Right lung (tissue), 5 donors: Measurements from ENCODE around the gene SBF1. TPM values are rescaled to one million over a fixed set of nuclear protein-coding genes. Genes with fewer than 3 reads are reported as not detected.

Source experiments
- DNase-seq, 2 donors: peaks; one replicate each; pipeline ENCODE4 v3.0.0-alpha.2; 2013
- polyA plus RNA-seq, 5 donors: library from polyadenylated mRNA; unstranded; fragments of 120-200 nt; gene quantifications; one replicate each; pipeline versions ENCODE4 v1.2.1 to v1.2.3, GENCODE V29; 2013; ENCODE audit warnings: inconsistent platforms in 1 of 5, low replicate concordance in 1 of 5; ENCODE audit not compliant: insufficient read length in 5 of 5, insufficient read depth in 1 of 5

Gene SBF1
- polyA plus RNA-seq, 5 donors = 22.9 to 48.0 (median 37.1) TPM

DNA sequence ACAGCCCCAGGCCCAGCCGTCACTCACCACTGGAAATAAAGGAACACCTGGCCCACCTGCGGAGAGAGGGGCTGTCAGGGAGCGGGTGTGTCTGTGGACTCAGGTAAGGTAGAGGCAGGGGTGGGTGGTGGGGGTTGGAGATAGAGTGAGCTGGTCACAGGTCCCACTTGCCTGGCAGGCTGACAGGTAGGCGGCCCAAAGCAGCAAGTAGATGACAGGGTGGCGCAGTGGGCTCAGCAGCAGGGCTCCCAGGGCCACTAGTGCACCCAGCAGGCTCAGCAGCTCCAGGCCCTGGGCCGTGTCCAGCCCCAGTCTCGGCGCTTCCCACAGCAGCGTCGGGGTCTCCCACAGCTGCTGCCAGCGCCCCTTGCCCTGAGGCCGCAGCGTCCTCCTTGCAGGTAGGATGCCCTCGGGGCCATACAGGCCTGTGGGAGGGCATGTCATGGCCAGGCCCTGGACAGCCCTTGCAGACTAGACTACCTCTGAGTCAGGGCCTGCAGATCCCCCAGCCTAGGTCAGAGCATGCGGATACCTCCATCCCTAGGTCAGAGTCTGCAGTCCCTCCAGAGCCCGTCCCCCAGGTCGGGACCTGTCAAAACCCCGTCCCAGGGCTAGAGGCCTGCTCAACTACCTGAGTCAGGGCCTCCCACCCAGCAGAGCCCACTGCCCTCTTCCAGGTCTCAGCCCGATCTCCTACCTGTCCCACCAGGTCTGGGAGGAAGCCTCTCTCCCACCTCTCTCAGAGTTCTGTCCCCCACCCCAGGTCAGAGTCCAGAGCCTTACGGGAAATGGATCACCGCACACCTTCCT, 32.0 kb upstream of the SBF1 start:
- no peak for DNase-seq

DNA sequence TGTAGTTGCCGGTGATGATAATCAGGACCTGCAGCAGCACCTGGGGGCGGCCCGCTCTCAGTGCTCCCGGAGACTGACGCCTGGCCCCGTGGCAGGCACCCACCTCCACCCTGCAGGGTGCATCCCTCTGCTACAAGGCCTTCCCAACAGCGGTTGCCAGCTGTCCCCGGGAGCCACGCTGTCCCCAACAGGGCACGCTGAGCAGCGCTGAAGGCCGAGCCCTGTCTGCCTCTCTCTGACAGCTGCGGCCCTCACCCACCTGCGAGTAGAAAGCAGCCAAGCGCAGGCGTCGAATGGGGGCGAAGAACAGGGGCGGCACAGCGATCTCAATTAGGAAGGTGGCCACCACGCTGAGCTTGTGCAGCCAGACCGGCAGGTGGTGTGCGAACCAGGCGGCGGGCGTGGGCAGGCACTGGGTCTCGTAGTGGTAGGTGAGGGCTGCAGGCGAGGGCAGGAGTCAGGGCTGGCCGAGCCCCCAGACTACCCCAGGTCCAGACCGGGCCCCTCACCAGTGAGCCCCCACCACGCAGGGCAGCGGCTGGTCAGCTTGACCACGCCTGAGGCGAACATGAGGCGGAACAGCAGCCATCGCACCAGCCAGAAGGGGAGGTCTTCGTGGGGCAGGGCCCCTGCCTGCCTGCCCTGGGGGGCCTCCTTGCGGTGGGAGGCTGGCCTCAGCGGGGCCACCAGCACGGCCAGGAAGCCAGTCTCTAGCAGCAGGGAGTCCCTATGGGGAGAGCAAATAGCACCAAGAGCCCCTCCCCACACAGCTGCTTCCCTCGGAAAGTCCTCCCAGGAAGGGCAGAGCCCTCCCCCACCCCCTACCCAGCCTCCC, 31.2 kb upstream of the SBF1 start:
- no peak for DNase-seq

DNA sequence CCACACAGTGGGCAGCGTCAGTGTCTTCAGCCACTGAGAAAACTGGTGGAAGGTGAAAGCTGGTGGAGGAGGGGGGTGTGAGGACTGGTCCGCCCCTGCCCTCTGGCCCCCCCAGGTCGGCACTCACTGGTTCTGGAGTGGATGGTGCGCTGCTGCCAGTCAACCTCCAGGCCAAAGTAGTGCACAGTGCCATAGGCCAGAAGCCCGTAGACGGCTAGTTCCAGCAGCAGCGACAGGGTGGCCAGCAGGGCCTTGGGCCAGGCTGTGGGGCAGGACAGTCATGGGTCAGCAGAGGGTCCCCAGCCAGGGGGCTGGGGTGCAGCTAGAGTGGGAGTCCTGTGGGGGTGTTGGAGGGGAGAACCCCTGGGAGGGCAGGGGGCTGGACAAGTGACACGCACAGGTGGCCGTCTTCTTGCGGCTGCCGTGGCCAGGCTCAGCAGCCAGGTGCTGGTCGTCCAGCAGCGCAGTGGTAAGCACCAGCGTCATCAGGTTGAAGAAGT, 30.5 kb upstream of the SBF1 start:
- no peak for DNase-seq

DNA sequence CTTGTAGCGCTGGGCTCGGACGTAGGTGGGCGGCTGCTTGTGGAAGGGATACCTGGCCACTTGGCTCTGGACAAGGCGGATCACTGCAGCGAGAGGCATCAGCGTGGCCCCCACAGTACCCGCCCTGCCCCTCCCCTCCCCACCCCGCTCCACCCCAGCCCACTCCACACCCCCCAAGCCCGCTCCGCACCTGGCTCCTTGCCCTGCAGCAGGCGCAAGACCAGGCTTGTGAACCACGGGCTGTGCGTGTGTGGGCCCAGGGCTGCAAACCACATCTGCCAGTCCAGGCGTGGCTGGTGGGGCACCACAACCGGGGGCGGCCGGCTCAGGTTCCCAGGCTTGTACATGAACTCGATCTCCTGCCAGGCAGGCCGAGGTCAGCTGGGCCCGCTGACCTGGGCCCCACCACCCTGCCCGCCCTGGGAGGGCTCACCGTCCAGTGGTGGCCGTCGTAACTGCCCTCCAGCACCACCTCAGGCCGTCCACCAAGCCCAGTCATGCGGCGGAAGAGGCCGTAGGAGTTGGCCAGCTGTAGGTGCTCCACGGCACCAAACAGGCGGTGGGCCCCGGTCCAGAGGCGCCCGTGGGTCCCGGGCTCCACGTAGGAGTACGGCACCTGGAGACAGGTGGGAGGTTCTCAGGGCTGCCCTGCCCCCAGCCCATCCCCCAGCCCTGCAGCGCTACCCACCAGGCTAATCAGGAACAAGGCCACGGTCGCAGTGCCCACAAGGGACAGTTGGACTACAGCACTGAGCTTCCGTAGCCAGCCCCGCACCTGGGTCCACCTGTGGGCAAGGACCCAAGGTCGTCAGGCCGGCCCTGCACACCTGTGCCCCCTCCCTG, 29.8 kb upstream of the SBF1 start:
- DNase-seq = no peak

DNA sequence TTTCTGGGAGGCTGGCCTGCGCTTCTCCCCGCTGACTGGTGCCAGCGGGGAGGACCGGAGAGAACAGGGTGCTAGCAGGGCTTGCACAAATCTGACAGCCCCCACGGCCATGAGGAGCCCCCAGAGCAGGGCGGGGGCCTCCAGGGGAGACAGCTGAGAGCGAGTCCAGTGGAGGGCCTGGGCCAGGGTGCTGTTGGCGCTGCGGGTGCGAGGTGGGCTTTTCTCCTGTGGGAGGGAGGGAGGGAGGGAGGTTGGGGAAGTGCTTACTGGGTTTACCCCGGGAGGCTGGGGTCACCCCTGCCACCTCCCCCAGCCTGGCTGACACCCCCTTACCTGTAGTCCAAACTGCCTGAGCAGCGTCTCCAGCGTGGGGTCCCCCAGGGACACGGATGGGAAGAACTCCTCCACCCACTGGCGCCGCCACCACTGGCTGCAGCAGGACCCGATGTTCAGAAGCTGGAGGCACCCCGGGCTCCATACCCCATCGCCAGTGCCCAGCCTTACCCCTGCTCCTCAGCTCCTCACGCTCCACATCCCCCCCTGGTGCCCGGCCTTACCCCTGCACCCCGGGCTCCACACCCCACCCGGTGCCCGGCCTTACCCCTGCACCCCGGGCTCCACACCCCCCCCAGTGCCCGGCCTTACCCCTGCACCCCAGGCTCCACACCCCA, 28.8 kb upstream of the SBF1 start:
- DNase-seq = no peak

DNA sequence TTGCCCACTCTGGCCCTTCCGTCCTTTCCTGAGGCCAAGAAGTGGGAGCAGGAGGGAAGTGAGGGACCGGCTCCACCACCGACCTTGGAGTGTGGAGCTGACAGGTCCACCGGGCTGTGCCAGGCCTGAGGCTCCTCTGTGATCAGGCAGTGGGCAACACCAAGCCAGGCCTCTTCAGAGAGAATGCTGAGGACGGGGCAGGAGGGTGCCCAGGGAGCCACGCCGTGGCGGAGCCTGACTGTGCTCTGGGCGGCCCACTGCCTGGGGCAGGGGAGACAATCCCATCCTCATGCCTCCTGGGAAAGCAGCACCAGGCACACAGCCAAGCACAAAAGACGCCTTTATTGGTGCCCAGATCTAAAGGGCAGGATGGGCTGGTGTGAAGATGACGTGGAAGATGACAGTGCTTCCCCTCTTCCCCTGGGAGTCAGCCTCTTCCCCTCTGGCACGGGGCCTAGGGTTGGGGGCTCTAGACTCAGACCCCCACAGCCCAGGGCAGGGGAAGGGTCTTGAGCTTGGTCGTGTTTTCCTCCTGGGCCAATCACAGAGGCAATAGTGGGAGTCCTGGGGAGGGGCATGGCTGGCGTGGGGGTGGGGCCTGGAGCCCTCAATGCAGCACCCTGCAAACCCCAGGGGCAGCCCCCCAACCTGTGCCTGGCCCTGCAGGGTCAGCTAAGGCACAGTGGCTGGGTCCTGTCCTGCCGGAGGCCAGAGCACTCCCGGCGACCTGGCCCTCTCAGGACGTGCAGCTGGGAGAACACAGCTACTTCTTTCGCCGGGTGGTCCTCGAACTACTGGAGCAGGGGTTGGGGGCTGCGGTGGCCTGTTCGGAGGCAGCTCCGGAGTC, 28.0 kb upstream of the SBF1 start:
- DNase-seq = no peak

DNA sequence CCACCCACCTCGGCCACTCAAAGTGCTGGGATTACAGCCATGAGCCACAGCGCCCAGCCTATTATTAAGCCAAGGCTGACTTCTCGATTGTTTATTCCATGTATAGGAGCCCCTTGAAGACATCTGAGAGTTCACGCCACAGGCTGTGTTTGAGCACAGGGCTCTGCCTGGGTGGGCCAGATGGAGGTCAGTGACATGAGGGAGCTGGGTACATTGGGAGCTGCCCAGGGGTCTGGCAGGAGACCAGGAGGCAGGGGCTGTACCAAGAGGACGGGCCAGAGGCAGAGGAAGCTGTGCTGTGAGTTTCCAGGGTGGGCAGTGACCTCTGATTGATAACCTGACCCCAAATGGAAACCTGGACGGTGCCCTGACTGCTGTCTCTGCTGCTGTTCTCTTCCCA, 27.3 kb upstream of the SBF1 start:
- DNase-seq = no peak

DNA sequence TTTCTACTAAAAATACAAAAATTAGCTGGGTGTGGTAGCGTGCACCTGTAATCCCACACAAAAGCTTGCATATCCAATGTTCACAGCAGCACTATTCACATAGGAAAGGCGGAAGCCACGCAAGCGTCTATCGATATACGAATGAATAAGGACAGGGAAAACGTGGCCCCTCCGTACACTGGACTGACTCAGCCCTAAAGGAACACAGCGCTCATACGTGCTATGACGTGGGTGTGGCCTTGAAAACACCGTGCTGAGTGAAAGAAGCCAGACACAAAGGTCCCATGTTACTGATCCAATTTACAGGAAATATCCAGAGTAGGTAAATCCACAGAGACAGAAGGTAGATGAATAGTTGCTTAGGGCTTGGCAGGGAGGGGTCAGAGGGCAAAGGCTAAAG, 25.6 kb upstream of the SBF1 start:
- DNase-seq = no peak

DNA sequence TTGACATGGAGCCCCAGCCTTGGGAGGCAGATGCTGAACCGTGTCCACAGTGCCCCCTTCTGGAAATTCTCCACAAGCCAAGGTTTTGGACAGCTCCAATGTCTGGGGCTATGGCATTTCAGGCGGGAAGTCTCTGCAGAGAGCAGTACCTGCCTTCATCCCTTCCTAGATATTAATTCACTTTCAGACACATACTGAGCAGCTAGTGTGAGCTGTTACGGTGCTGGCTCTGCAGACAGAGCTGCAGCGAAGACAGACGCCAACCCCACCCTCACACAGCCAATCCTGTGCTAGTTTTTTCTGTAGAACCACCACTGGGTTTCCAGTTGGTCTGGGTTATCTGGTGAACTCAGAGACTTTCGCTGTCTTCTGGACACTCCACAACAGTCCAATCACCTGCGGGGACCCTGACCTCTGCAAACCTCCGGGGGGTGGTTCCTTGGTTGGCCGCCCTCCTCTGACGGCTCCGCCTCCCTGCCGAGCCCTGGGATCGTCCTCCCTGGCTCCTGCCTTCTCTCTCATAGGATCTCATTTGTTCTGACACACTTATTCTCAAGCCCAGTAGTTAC, 23.6 kb upstream of the SBF1 start:
- no peak for DNase-seq

DNA sequence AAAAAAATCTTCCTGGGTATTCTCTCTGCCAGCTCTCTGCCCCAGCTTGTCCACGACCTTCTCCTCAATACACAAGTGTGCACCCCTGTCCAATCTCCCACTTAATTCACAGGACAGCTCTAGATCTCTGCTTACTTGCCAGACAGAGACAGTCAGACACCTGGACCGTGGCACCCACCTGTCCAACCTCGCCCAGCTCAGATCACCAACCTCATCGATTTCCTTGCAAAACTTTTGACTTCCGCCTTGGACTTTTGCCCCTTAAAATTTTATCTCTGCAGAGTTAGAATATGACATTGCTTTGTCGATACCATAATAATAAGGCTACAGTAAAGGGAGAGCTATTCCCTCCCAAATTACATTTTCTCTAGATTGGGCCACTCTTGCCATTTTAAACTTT, 22.3 kb upstream of the SBF1 start:
- DNase-seq = no peak

DNA sequence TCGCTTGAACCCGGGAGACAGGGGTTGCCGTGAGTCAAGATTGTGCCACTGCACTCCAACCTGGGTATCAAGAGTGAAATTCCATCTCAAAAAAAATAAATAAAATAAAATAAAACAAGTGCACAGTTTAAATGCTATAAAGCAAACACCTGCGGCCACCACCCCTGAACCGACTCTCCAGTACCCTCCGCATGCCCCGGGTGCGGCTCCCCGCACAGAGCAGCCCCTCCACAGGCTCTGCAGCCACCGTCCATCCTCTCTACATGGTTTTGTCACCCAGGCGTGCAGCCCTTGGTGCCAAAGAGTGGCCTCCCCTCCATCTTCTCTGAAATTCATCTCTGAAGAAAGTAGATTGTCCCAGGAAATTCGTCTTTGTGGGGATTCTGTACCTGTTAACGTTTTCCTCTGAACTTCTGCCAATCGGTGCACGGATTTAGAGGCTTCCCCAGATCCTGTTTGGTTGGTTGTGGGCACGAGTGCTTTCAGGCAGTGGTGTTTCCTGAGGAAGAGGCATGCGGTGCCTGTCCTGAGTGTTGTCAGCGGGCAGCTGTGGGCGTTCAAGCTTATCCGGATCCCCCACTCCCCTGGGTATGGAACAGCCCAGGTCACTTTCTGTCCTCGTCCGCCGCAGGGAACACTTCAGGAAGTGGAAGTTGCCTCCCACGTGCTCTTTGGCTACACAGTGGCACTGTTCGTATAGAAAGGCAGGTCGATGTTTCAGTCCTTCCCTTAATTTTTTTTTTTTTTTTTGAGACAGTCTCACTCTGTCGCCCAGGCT, 15.9 kb upstream of the SBF1 start:
- DNase-seq = no peak

DNA sequence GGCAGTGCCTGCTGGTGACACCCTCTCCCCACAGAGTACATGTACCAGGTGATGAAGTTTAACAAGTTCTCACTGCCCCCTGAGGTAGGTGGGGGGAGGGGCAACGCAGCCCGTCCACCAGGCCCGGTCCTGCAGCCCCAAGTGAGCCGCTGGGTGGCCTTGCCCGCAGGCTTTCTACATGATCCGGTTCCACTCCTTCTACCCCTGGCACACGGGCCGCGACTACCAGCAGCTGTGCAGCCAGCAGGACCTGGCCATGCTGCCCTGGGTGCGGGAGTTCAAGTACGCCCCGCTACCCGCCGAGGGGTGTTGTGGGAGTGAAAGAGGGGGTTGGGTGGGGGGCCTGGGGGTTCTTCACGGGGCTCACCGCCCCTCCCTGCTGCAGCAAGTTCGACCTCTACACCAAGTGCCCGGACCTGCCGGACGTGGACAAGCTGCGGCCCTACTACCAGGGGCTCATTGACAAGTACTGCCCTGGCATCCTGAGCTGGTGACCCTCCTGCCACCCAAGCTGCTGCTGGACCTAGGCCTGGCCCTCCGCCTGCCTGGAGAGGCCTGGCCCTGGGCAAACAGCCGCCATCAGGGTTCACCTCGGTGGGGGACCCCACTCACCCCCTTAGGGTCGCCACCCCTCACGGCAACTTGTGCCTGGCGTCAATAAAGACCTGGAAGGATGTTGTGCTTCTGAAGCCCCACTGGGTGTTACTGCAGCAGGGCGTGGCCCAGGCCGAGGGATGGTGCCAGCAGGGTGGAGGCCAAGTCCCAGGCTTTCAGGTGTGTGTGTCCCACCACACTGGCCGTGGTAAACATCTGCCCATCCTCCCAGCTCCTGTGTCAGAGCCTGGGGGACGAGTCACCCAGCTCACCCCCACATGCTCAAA, 14.8 kb upstream of the SBF1 start:
- DNase-seq = no peak

DNA sequence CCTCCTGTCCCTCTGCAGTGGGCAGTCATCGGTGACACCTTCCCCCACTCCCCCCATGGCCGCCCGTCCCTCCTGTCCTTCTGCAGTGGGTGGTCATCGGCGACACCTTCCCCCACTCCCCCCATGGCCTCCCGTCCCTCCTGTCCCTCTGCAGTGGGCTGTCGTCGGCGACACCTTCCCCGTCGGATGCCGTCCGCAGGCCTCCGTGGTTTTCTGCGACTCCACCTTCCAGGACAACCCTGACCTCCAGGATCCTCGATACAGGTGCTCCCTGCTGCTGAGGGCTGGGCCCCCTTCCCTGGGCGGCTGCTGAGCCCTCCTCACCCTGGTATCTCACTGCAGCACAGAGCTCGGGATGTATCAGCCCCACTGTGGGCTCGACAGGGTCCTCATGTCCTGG, 14.1 kb upstream of the SBF1 start:
- no peak for DNase-seq

DNA sequence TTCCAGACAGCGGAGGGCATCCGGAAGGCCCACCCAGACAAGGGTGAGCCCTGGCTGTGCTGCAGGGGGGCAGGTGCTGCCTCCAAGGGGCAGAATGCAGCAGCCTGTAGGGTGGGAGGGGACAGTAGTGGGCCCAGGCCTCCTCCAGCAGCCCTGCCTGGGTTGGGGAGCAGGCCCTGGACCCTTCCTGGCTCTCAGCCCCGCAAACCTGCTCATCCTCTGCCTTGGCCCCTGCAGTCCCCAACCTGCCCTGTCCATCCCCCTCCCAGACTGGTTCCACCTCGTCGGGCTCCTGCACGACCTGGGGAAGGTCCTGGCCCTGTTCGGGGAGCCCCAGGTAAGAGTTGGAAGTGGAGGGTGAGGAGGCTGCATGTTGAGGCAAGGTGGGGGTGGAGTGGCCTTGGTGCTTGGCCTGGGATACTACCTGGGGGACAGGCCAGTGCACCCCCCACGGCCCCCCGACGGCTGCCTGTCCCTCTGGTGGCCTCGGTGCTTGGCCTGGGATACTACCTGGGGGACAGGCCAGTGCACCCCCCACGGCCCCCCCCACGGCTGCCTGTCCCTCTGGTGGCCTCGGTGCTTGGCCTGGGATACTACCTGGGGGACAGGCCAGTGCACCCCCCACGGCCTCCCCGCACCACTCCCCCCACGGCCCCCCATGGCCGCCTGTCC, 13.3 kb upstream of the SBF1 start:
- no peak for DNase-seq

DNA sequence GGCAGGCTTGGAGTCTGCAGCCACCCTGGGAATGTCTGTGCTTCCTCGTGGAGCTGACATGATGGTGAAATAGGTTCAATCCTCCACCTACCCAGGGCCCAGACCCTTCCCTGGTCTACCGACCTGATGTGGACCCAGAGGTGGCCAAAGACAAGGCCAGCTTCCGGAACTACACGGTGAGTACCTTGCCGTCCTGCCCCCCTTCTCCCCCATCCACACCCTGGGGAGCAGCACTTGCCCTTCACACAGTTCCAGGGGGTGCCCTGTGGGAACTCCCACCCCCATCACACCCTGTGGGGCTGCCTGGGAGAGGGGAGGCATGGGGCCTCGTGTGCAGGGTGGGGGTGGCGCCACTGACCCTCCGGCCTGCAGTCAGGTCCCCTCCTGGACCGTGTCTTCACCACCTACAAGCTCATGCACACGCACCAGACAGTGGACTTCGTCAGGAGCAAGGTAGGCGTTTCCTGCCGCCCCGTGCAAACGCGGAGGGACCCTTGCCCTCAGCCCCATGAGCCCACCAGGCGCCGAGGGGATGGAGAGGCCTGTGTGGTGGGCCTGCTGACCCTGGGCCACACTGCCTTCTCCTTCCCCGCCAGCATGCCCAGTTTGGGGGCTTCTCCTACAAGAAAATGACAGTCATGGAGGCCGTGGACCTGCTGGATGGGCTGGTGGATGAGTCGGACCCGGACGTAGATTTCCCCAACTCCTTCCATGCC, 12.6 kb upstream of the SBF1 start:
- DNase-seq = no peak

DNA sequence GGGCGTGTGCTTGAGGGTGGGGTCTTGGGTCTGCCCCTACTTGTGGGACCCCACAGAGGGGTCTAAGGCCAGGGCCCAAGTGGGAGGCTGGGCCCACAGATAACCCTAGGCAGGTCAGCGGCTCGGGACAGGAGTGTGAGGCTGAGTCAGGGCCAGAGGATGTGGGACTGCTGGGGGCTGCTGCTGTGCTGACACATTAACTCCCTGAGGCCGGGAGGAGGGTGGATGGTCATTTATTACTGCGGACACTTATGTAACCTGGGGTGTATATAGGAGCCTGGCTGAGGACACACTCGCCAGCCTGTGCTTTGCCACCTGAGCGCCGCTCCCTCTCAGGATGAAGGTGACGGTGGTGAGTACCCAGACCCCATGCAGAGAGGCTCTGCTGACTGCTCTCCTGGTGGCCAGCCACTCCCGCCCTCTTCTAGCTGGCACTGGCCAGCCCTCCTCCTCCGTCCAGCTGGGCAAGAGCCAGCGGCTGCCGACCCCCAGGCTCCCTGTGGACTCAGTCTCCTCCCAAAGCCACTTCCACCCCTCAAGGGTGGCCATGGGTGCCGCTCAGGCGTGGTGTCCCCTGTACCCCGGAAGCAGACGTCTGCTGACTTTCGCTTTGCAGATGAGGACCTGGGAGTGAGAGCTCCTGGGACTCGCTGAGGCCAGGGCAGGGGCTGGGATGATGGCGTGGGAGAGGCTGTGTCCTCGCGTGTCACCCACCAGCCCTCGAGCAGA, 11.9 kb upstream of the SBF1 start, which contains the start of gene MIOX:
Gene MIOX, plus strand, starts transcription at position 299 of the 729 bp plus-strand sequence. Its CDS starts 39 bp downstream, at position 338.
- DNase-seq = no peak
